Measurements from ENCODE around the gene PPP1R13B.
"Not testable (repeated sequence)": the region's sequence is repeated elsewhere in the genome, so short reads cannot be mapped to it uniquely, and the experiment has no call there.

PPP1R13B gene

GRCh38 chr14:103793192-103793591 is 54.2 kb downstream of the PPP1R13B start:
- DNase-seq (ENCODE audit: low spot score): not testable (repeated sequence)

GRCh38 chr14:103788086-103788485 is 59.3 kb downstream of the PPP1R13B start:
- DNase-seq (ENCODE audit: low spot score): peak; percentile 14

- no peak for DNase-seq (ENCODE audit: low spot score)
Observed at GRCh38 chr14:103782376-103782775, 65.0 kb downstream of the PPP1R13B start.

- DNase-seq (ENCODE audit: low spot score): not testable (repeated sequence)
Observed at GRCh38 chr14:103776319-103776718, 71.1 kb downstream of the PPP1R13B start.

DNA sequence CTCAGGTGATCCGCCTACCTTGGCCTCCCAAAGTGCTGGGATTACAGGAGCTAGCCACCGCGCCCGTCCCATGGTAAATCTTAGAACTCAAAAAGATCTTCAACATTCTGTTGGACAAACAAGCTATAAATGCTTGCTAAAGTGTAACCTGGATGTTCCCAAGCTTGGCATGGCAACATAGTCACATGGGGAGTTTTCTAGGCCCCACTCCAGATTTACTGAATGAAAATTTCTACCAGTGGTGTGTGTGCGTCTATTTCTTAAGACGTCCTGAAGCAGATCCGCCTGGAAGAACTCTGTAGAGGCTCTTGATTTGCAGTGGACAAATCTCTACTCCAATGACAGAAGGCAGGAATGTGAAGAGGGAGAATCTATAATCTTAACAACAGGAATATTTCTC is 71.9 kb downstream of the PPP1R13B start:
- DNase-seq (ENCODE audit: low spot score): no peak

GRCh38 chr14:103773521-103773920 is 73.9 kb downstream of the PPP1R13B start:
- no peak for DNase-seq (ENCODE audit: low spot score)

DNA sequence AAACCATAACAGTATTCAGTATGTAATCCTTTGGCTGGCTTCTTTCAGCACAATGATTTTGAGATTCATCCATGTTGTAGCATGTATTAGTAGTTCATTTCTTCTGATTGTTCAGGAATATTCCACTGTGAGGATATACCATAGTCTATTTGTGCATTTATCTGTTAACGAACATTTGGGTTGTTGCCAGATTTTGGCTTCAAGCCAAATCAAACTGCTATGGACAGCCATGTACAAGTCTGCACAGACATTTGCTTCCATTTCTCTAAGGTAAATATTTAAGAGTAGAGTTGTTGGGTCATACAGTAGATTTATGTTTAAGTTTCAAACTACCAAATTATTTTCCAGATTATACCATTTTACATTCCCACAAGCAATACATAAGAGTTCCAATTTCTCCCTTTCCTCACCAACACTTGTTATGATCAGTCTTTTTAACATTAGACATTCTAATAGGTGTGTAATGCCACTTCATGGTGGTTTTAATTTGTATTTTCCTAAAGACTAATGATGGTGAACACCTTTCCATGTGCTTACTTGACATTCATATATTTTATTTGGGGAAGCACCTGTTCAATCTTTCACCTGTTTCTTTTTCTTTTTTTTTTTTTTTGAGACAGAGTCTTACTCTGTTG is 75.2 kb downstream of the PPP1R13B start:
- DNase-seq (ENCODE audit: low spot score): no peak

DNA sequence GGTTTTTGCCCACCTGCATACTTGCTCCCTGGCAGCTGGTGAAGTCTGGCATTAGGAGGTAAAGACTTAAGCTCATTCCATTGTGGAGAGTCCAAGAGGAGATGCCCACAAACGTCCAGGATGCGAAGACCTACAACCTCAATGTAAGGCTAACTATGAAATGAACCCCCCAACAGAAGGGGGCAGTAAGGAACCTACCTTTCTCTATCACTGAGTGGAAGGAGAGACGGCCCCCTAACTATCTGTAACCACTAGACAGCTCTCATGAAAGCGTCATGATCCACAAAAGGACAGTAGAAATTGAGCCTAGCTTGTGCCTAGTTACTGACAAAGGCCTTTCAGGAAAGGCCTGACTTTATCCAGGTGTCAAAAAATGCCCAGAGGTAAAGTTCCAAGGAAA is 76.5 kb downstream of the PPP1R13B start:
- DNase-seq (ENCODE audit: low spot score): no peak

DNA sequence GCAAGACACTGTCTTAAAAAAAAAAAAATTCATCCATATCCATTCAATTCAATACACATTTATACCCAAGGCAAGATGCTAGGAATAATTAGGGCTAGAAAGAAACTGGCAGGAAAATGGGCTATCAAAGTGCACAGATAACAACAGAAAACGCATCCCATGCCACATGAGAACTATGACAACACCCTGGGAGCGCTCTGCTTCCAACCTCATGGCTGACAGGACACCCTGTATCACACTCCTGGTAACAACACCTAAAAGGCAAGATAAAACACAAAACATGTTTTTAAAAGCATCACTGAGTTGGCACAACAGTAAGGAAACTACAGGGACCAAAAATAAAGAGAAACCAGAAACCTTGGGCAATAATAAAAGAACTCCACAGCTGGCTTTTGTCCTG is 76.9 kb downstream of the PPP1R13B start:
- DNase-seq (ENCODE audit: low spot score): no peak

DNA sequence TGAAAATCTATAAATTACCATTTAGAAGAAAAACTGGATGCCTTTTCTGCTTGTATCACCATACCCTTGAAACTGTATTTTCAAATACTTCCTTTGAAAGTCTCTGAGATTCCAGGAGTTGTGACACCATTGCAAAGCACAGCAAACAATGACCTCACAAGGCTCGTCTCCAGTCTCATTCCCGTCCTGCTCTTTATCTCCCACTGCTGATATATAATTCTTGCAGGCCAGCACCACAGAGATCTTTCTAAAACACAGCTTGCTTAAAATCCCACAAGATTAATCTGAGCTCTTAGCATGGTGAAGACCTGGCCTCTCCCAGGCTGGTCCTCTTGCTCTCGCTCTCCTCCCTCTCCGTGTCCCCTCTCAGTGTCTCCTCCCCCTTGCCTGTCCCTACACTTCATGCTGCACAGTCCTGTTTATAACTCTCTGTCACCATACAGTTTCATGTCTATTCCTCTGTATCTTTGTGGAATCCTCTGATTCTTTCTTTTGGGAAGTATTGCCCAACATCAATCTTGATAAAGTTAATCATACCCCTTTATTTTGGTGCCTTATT is 80.0 kb downstream of the PPP1R13B start:
- DNase-seq (ENCODE audit: low spot score): no peak

GRCh38 chr14:103765526-103765925 is 81.8 kb downstream of the PPP1R13B start:
- peak; percentile 7 for DNase-seq (ENCODE audit: low spot score)

- no peak for DNase-seq (ENCODE audit: low spot score)
Observed at GRCh38 chr14:103763730-103764488, 83.5 kb downstream of the PPP1R13B start.

DNA sequence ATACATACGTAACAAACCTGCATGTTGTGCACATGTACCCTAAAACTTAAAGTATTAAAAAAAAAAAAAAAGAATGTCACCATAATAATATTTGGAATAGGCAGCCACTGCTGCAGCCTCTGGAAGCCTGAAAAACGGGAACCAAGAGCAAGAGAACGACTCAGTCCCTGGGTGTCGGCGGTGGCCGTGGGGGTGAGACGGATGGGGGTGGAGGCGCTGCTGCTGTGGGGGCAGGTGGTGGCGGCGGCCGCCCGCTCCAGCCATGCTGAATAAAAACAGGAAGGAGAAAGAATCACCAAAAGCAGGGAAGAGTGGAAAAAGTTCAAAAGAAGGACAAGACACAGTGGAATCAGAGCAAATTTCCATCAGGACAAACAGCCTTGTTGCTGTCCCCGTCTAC is 84.8 kb downstream of the PPP1R13B start:
- no peak for DNase-seq (ENCODE audit: low spot score)

DNA sequence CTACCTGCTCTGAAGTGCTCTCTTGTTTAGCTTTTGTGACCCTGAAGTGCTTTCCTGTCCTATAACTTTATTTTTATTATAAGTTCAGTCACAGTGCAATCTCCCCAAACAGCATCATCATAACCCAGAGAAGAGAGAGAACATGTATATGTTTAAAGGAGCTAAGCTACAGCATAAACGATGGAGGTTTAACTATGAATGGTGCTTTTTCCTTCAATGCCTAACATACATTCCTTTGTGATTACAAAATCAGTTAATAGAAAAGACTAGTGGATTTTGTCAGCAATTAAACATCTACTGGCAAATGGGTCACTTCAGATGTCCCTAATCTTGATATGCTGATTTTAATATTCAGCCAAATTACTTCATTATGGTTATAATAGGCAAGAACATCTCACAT is 85.3 kb downstream of the PPP1R13B start:
- DNase-seq (ENCODE audit: low spot score): peak; percentile 28

DNA sequence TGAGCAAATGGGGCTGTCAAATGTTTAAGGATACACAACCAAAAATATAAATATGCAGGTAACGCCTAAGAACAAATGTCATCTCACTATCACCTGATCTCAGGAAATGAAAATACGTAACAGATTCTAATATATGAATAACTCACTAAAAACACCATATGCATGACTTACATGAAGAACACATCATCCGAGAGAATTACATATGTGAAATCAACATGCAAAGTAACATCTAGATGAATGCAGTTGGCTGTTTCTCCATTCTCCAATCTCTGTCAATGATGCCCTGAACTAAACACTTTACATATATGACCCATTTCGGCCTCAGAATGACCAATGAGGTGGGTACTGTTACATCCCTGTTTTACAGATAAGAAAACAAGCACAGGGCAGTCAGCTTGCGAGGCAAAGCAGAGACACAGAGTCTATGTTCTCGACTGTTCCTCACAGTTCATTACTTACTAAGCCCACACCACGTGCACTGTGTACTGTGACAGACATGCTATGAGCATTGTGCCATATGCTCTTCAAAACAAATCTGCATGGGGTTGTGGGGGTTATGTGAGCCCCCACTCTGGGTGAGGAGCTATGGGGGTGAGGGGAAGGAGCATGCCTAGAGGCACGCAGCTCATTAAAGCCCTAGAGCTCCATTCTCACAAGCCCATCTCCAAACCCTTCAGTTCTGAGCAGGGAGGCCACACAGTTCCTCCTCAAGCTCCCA is 89.2 kb downstream of the PPP1R13B start:
- no peak for DNase-seq (ENCODE audit: low spot score)

DNA sequence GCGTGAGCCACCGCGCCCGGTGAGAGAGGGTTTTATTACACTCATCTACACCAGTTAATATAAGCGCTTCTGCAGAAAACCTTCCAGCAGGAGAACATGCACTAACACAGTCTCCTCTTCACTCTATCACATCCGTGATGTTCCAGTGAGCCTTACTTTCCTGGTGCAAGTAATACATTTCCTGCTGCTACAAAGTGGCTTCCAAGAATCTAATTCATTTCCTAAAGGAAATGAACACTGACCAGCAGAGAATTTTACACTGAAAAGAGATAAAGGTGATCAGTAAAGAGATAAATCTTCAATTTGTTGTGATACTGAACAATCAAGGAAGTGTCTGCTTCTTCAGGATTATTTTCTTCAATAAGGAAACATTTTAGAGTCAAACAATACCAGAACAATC is 92.3 kb downstream of the PPP1R13B start:
- no peak for DNase-seq (ENCODE audit: low spot score)

GRCh38 chr14:103753774-103754173 is 93.6 kb downstream of the PPP1R13B start:
- DNase-seq (ENCODE audit: low spot score): no peak

DNA sequence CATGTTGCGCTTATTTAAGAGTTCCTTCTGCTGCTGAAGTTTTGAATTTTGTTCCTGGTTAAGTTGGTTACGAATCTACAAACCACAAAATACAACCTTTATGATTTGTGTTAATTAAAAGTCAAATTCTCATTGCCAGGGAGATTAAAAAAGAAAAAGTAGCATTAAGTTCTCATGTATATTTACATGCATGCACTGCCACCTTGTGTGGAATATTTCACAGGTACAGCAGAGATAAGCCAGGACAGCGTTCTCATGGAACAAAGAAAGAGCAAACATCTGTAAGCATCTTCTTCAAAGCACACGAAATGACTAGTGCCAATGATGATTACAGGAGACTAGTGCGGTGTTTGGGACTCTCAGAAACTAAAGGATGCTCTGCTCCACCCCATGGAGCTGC is 97.5 kb downstream of the PPP1R13B start:
- DNase-seq (ENCODE audit: low spot score): no peak

DNA sequence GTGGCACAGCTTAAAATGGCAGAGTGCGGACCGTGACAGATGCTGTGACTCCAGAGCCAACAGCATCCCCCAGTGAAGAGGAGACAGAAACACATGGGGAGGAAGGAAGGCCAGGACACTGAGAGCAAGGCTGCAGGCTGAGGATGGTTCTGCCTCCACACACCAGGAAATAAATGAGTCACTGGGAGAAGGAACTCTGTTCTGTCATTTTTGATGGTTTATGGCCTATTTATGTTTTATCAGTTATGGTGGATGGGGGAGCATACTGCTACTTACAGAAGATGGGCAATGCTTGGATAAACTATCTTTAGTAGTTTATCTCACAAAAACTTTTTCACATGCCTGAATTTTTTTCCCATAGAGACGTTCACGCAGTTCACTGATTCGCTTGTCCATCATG is 97.9 kb downstream of the PPP1R13B start:
- no peak for DNase-seq (ENCODE audit: low spot score)

DNA sequence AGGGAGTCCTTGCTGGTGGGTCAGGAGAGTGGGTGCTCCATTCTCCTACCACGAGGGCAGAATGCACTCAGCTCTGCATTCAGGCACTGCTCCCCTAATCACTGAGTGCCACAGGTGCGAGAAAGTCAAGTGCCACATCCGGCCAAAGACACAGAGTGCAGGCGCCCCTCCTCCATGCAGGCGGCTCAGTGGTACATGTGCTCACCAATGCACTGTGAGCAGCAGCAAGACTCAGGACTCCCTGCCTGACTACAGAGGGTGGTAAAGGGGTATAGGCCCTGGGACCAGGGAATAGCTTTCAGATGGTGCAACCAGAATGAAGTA is 98.9 kb downstream of the PPP1R13B start:
- no peak for DNase-seq (ENCODE audit: low spot score)

- DNase-seq (ENCODE audit: low spot score): peak; percentile 77
Observed at GRCh38 chr14:103746701-103747100, 100.7 kb downstream of the PPP1R13B start.

DNA sequence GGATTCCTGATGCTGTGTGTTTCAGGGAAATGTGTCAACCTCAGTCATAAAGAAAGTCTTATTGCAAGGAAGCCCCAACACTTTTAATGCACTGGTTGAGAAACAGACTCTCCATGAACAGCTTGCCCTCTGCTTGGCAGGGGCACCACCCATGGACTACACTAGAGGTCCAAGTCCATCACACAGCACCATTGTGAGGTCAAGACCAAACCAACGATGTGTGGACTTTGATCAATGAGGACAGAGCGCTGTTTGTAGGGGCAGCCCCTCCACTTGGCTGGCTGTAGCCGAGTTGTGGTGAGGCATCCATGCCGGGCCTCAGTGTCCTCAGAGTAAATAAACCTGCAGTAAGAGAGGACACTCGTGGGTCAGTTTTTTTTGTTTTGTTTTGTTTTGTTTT is 102.0 kb downstream of the PPP1R13B start:
- DNase-seq (ENCODE audit: low spot score): no peak
